22Rv1 (cell line): ENCODE data around the gene HCFC2.

Experiments used
- ZFX ChIP-seq: fragments of 450-650 bp; IDR thresholded peaks from 2 replicates; pipeline ENCODE4 v1.6.1; 2017; ENCODE audit warnings: antibody characterized with exemption, borderline replicate concordance
- TF ChIP-seq, protein P1 (sequence below): fragments of 450-650 bp; IDR thresholded peaks from 2 replicates; pipeline ENCODE4 v1.5.1; 2017; ENCODE audit warnings: mild to moderate bottlenecking

DNA sequence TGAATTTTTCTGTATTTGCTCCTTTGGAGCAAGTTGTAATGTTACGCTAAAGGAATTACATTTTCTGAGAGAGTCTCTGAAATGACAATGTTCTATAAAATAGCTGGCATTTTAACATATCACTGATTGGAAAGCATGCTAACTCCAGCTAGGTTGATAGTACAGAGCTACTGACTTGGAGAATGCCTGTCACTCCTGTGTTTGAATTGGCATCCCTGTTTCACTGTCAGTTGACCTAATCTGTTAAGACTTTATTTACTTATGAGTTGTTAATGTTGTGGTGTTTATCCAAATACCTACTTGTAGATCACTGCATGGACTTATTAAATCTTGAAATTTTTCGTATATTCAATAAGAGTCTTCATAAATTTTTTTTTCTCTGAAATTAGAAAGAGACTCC, 33.6 kb downstream of the HCFC2 start:
- TF ChIP-seq, protein P1, sequence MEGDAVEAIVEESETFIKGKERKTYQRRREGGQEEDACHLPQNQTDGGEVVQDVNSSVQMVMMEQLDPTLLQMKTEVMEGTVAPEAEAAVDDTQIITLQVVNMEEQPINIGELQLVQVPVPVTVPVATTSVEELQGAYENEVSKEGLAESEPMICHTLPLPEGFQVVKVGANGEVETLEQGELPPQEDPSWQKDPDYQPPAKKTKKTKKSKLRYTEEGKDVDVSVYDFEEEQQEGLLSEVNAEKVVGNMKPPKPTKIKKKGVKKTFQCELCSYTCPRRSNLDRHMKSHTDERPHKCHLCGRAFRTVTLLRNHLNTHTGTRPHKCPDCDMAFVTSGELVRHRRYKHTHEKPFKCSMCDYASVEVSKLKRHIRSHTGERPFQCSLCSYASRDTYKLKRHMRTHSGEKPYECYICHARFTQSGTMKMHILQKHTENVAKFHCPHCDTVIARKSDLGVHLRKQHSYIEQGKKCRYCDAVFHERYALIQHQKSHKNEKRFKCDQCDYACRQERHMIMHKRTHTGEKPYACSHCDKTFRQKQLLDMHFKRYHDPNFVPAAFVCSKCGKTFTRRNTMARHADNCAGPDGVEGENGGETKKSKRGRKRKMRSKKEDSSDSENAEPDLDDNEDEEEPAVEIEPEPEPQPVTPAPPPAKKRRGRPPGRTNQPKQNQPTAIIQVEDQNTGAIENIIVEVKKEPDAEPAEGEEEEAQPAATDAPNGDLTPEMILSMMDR = no peak
- no peak for TF ChIP-seq ZFX
